OCI-LY7 (cell line): ENCODE results near the gene YWHAQ. TPM values are rescaled to one million over a fixed set of nuclear protein-coding genes. Genes with fewer than 3 reads are reported as not detected.

Experiments
- BruUV-seq: library from RNA; stranded (reverse); fragments of 400-500 nt; replicated peaks from 2 replicates; lab custom pipeline; 2021; lab: Mats Ljungman, UMichigan
- CTCF ChIA-PET: fragments of 300-600 bp; sonication (Branson Sonifier 250); formaldehyde crosslinking; loops from one replicate; lab custom pipeline; 2022; ENCODE audit warnings: antibody characterized with exemption; ENCODE audit not compliant: unreplicated experiment; lab: Charles Lee
- POLR2A ChIA-PET: fragments of 300-600 bp; sonication (Branson Sonifier 250); formaldehyde crosslinking; loops from one replicate; lab custom pipeline; 2022; ENCODE audit warnings: antibody characterized with exemption; lab: Charles Lee
- DNase-seq: peaks from one replicate; pipeline ENCODE4 v3.0.0-alpha.2; 2015; ENCODE audit warnings: low spot score
- H2AFZ ChIP-seq: fragments of 200-600 bp; sonication (generic), shearing (Covaris generic); 2 replicates; pipeline ENCODE4 v1.6.1; 2014; ENCODE audit warnings: mild to moderate bottlenecking, antibody characterized with exemption, low read length, moderate library complexity
- H3K27ac ChIP-seq: fragments of 200-600 bp; sonication (generic); 2 replicates; pipeline ENCODE4 v1.5.1; 2014; ENCODE audit warnings: mixed run types, low read depth, mild to moderate bottlenecking, moderate library complexity, low read length, inconsistent platforms; ENCODE audit not compliant: poor library complexity, severe bottlenecking
- H3K36me3 ChIP-seq: fragments of 200-600 bp; sonication (generic); 2 replicates; pipeline ENCODE4 v1.6.1; 2014; ENCODE audit warnings: mild to moderate bottlenecking, antibody characterized with exemption, low read length, moderate library complexity, mixed read lengths; ENCODE audit not compliant: insufficient read depth
- H3K4me1 ChIP-seq: fragments of 200-600 bp; sonication (generic); 2 replicates; pipeline ENCODE4 v1.5.1; 2014; ENCODE audit warnings: mild to moderate bottlenecking, low read length; ENCODE audit not compliant: insufficient read depth, poor library complexity, severe bottlenecking
- H3K4me2 ChIP-seq: fragments of 200-600 bp; sonication (generic); 2 replicates; pipeline ENCODE4 v1.6.1; 2014; ENCODE audit warnings: mild to moderate bottlenecking, low read length
- H3K4me3 ChIP-seq: fragments of 200-600 bp; sonication (generic); 2 replicates; pipeline ENCODE4 v1.5.1; 2014; ENCODE audit warnings: mild to moderate bottlenecking, low read depth, low read length; ENCODE audit not compliant: poor library complexity, severe bottlenecking
- H3K79me2 ChIP-seq: fragments of 200-600 bp; sonication (generic); 2 replicates; pipeline ENCODE4 v1.6.1; 2016; ENCODE audit warnings: low read depth, mild to moderate bottlenecking, low read length, moderate library complexity, mixed read lengths; ENCODE audit not compliant: insufficient read depth
- H3K9me2 ChIP-seq: fragments of 200-600 bp; sonication (generic); 2 replicates; pipeline ENCODE4 v1.6.1; 2016; ENCODE audit warnings: mild to moderate bottlenecking, low read length, mixed read lengths; ENCODE audit not compliant: insufficient read depth
- H3K9me3 ChIP-seq: fragments of 200-600 bp; sonication (generic); 2 replicates; pipeline ENCODE4 v1.6.1; 2014; ENCODE audit warnings: mild to moderate bottlenecking, mixed run types, low read length, mixed read lengths
- H4K20me1 ChIP-seq: fragments of 200-600 bp; sonication (generic); 2 replicates; pipeline ENCODE4 v1.6.1; 2014; ENCODE audit warnings: mild to moderate bottlenecking, antibody characterized with exemption, low read length, moderate library complexity, mixed read lengths; ENCODE audit not compliant: insufficient read depth
- CTCF ChIP-seq: fragments of 200-600 bp; sonication (generic); conservative IDR thresholded peaks from 2 replicates; pipeline ENCODE4 v1.5.1; 2014; ENCODE audit warnings: mild to moderate bottlenecking, antibody characterized with exemption, low read length, moderate library complexity, mixed read lengths
- EZH2phosphoT487 ChIP-seq: fragments of 200-600 bp; sonication (generic); IDR thresholded peaks from 2 replicates; pipeline ENCODE4 v1.6.1; 2018; ENCODE audit warnings: low read depth, borderline replicate concordance, mild to moderate bottlenecking, mixed run types, antibody characterized with exemption, low read length, moderate library complexity, mixed read lengths
- intact Hi-C: fragments of 100-400 bp; cut with micrococcal nuclease; formaldehyde crosslinking; loops from one replicate; pipeline ENCODE4 v1.10.0; 2022; ENCODE audit not compliant: unreplicated experiment
- total RNA-seq, 2 experiments: library from RNA; depleted of rRNA in 1 of 2; stranded (reverse); fragments of >200 nt in 1 of 2; shearing (Covaris generic) in 1 of 2; gene quantifications; 2 replicates each; pipeline ENCODE4 v1.2.3, GENCODE V29; 2014 to 2022

Gene YWHAQ
- total RNA-seq, 2 experiments from 2014 or later: 181 to 252 TPM

- BruUV-seq: no TSS peak
- Histone ChIP-seq H4K20me1 (no peaks in the 10 kb centered on the region), H3K4me1 (no peaks in the 10 kb centered on the region), H3K36me3 (no peaks in the 10 kb centered on the region), H3K79me2 (no peaks in the 10 kb centered on the region), H3K4me3 (no peak overlapping the region), H3K4me2 (no peak overlapping the region), H3K27ac (no peak overlapping the region), H2AFZ (no peak overlapping the region), H3K9me3 (peaks cover 7% of the 10 kb centered on the region; the same call in 1 of the 2 replicates), H3K9me2 (no peaks in the 10 kb centered on the region)
- CTCF ChIA-PET: no interaction called here
- intact Hi-C loops: no loop called here
- POLR2A ChIA-PET: interaction anchor here (0.6 kb wide), 2 partner anchors 53 to 105 kb away, joined by 3 to 5 read pairs; no protein-coding TSS in a partner anchor
- TF ChIP-seq CTCF: no peak
- no peak for TF ChIP-seq EZH2phosphoT487
- no peak for DNase-seq
Measured at GRCh38 chr2:9637330-9637729, 6.5 kb upstream of the YWHAQ start.

DNA sequence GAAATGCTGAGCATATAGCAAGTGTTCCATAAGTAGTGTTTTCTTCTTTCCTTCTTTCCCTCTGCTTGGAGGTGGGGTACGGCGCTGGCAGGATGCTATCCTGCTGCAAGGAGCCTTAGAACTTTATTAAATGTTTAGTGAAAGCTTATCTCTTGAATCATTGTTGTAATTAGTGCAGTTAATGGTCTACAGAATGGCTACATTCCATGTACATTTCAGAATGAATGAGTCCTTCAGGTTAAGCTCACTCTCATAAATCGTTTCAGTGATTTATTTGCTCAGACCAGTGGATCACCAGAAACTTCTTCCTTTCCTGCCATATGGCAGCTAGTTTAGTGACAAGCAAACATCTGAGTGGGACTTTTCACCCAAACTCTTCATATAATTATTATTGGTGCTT is 3.3 kb upstream of the YWHAQ start:
- Histone ChIP-seq H2AFZ (no peak overlapping the region), H3K9me3 (peaks cover 17% of the 10 kb centered on the region), H3K9me2 (no peaks in the 10 kb centered on the region), H3K36me3 (peaks cover 10% of the 10 kb centered on the region), H3K4me1 (peaks cover 2% of the 10 kb centered on the region), H3K4me2 (no peak overlapping the region), H4K20me1 (peaks cover 10% of the 10 kb centered on the region), H3K27ac (no peak overlapping the region), H3K79me2 (peaks cover 12% of the 10 kb centered on the region), H3K4me3 (no peak overlapping the region)
- no TSS peak for BruUV-seq
- no peak for DNase-seq
- POLR2A ChIA-PET: interaction anchor here (1.1 kb wide), 1 partner anchor 112 kb away, joined by 3 read pairs; no protein-coding TSS in a partner anchor
- no peak for TF ChIP-seq CTCF
- no peak for TF ChIP-seq EZH2phosphoT487
- CTCF ChIA-PET: interaction anchor here (0.6 kb wide), 1 partner anchor 10 kb away, joined by 3 read pairs; no protein-coding TSS in a partner anchor
- intact Hi-C loops: loop anchor here (5.0 kb wide), 1 partner anchor 408 kb away; the partner anchor contains the start of gene KLF11

DNA sequence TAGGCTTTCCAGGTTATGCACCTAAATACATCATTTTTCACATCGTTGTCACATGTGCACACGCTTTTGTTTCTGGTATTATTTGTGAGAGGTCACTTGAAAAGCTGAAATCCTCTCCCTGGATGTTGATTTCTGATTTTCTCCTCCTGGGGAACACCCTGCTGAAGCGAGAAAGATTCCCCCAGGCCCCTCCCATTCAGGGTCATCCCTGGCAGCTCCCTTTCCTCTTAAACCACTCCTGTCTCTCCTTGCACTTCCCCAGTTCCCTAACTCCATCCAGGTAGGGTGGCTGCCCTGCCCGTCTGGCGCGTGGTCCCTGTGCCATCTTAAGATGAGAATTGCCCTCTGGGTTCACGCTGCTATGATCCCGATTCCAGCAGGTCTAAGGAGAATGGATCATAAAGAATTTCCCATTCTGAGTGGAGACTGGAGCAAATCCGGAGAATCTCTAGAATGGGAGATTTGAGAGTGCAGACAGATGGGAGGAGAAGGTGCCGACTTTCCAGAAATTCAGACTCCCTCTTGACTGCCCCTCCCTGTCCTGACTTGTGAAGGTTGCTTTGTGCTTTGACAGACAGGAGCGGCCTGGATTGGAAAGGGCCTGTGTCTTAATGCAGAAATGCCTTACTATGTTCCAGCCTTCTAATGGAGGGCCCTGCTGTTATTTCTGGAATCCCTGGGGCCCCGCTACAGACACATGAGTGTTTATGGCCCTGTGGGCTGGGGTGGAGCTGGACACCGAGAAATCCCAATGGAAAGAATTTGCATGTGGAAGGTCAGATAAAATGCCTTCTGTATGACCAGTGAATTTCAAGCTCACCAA is 1.3 kb upstream of the YWHAQ start:
- Histone ChIP-seq H4K20me1 (peaks cover 20% of the 10 kb centered on the region), H3K79me2 (peaks cover 32% of the 10 kb centered on the region), H2AFZ (no peak overlapping the region), H3K9me3 (peaks cover 17% of the 10 kb centered on the region), H3K4me3 (no peak overlapping the region), H3K9me2 (no peaks in the 10 kb centered on the region), H3K27ac (no peak overlapping the region), H3K36me3 (peaks cover 31% of the 10 kb centered on the region), H3K4me2 (no peak overlapping the region), H3K4me1 (peaks cover 22% of the 10 kb centered on the region)
- DNase-seq: no peak
- no TSS peak for BruUV-seq
- POLR2A ChIA-PET: interaction anchor here (0.7 kb wide), 2 partner anchors 786 to 1116 kb away, joined by 3 read pairs; no protein-coding TSS in a partner anchor
- intact Hi-C loops: loop anchor here (2.0 to 5.0 kb wide), 2 partner anchors 77 to 410 kb away; partner anchors contain the start of genes ADAM17 and KLF11
- no peak for TF ChIP-seq EZH2phosphoT487
- no peak for TF ChIP-seq CTCF
- CTCF ChIA-PET: no interaction called here
